Neural cell (in vitro differentiated cells): ENCODE measurements around the gene ALDH1A3. TPM values are rescaled to one million over a fixed set of nuclear protein-coding genes. Genes with fewer than 3 reads are reported as not detected.

Experiments used
- H2AFZ ChIP-seq: fragments of 200-600, 300-800 bp; sonication (generic), shearing (Covaris generic); 2 replicates; pipeline ENCODE4 v1.6.0; 2014; ENCODE audit warnings: low read depth, mild to moderate bottlenecking, antibody characterized with exemption, low read length, moderate library complexity
- H3F3A ChIP-seq: fragments of 200-600 bp; shearing (Covaris generic); 2 replicates; pipeline ENCODE4 v1.6.1; 2016; ENCODE audit warnings: mild to moderate bottlenecking, moderate library complexity, mixed read lengths, antibody characterized with exemption, low read length; ENCODE audit not compliant: insufficient read depth, poor library complexity, severe bottlenecking
- H3K27ac ChIP-seq: fragments of 200-600, 300-800 bp; sonication (generic), shearing (Covaris generic); 2 replicates; pipeline ENCODE4 v1.5.1; 2014; ENCODE audit warnings: mild to moderate bottlenecking, low read length, moderate library complexity
- H3K27me3 ChIP-seq: fragments of 300-800, 200-600 bp; sonication (generic), shearing (Covaris generic); 2 replicates; pipeline ENCODE4 v1.6.0; 2014; ENCODE audit warnings: mild to moderate bottlenecking, low read depth, low read length, moderate library complexity; ENCODE audit not compliant: insufficient read depth
- H3K36me3 ChIP-seq: fragments of 300-800, 200-600 bp; sonication (generic), shearing (Covaris generic); 2 replicates; pipeline ENCODE4 v1.5.1; 2014; ENCODE audit warnings: mild to moderate bottlenecking, antibody characterized with exemption, low read length, moderate library complexity; ENCODE audit not compliant: insufficient read depth
- H3K4me2 ChIP-seq: fragments of 300-800, 200-600 bp; sonication (generic), shearing (Covaris generic); 2 replicates; pipeline ENCODE4 v1.6.0; 2014; ENCODE audit warnings: mild to moderate bottlenecking, low read length
- H3K4me3 ChIP-seq: fragments of 300-800, 200-600 bp; sonication (generic), shearing (Covaris generic); 2 replicates; pipeline ENCODE4 v1.5.1; 2014; ENCODE audit warnings: mild to moderate bottlenecking, low read length, moderate library complexity
- H3K79me2 ChIP-seq: fragments of 200-600 bp; shearing (Covaris generic); replicated peaks from 2 replicates; pipeline ENCODE4 v1.6.0; 2014; ENCODE audit warnings: mild to moderate bottlenecking, low read length, moderate library complexity; ENCODE audit not compliant: insufficient read depth
- H3K9ac ChIP-seq: fragments of 300-800, 200-600 bp; sonication (generic), shearing (Covaris generic); 2 replicates; pipeline ENCODE4 v1.6.1; 2016; ENCODE audit warnings: mild to moderate bottlenecking, low read length, mixed read lengths
- H3K9me2 ChIP-seq: fragments of 200-600 bp; shearing (Covaris generic); 2 replicates; pipeline ENCODE4 v1.6.1; 2016; ENCODE audit warnings: mild to moderate bottlenecking, low read length, mixed read lengths; ENCODE audit not compliant: insufficient read depth
- H3K9me3 ChIP-seq: fragments of 200-600, 300-800 bp; sonication (generic), shearing (Covaris generic); 2 replicates; pipeline ENCODE4 v1.6.1; 2016; ENCODE audit warnings: mild to moderate bottlenecking, mixed run types, low read length, moderate library complexity, mixed read lengths
- H4K20me1 ChIP-seq: fragments of 200-600 bp; shearing (Covaris generic); 2 replicates; pipeline ENCODE4 v1.6.1; 2016; ENCODE audit warnings: mild to moderate bottlenecking, mixed run types; ENCODE audit not compliant: insufficient read depth
- CTCF ChIP-seq: fragments of 450-650 bp; IDR thresholded peaks from 2 replicates; pipeline ENCODE4 v1.5.1; 2014; ENCODE audit warnings: antibody characterized with exemption, mild to moderate bottlenecking, moderate library complexity; ENCODE audit not compliant: poor library complexity, severe bottlenecking
- EP300 ChIP-seq: fragments of 450-650 bp; conservative IDR thresholded peaks from 2 replicates; pipeline ENCODE4 v1.6.1; 2014; ENCODE audit warnings: antibody characterized with exemption, mild to moderate bottlenecking, moderate library complexity; ENCODE audit not compliant: poor library complexity, severe bottlenecking
- EZH2 ChIP-seq: fragments of 200-600, 300-800 bp; shearing (Covaris generic), sonication (generic); IDR thresholded peaks from 2 replicates; pipeline ENCODE4 v1.6.1; 2014; ENCODE audit warnings: antibody characterized with exemption, low read length, borderline replicate concordance, mild to moderate bottlenecking; ENCODE audit not compliant: insufficient read depth, poor library complexity, severe bottlenecking
- MXI1 ChIP-seq: fragments of 450-650 bp; conservative IDR thresholded peaks from 2 replicates; pipeline ENCODE4 v1.6.1; 2014; ENCODE audit warnings: antibody characterized with exemption, mild to moderate bottlenecking; ENCODE audit not compliant: poor library complexity, severe bottlenecking
- POLR2AphosphoS5 ChIP-seq: IDR thresholded peaks from 2 replicates; pipeline ENCODE4 v1.6.1; 2012
- RAD21 ChIP-seq: fragments of 450-650 bp; conservative IDR thresholded peaks from 2 replicates; pipeline ENCODE4 v1.6.1; 2014; ENCODE audit warnings: antibody characterized with exemption, mild to moderate bottlenecking, moderate library complexity
- REST ChIP-seq: IDR thresholded peaks from 2 replicates; pipeline ENCODE4 v1.6.1; 2012; ENCODE audit warnings: borderline replicate concordance
- SMC3 ChIP-seq: fragments of 450-650 bp; conservative IDR thresholded peaks from 2 replicates; pipeline ENCODE4 v1.6.1; 2014; ENCODE audit warnings: antibody characterized with exemption, mild to moderate bottlenecking, moderate library complexity; ENCODE audit not compliant: poor library complexity
- TAF1 ChIP-seq: IDR thresholded peaks from 2 replicates; pipeline ENCODE4 v1.6.1; 2012; ENCODE audit warnings: low read depth
- polyA minus RNA-seq: library from RNA; depleted of rRNA, polyadenylated mRNA; stranded (reverse); fragments of >200 nt; gene quantifications from 2 replicates; pipeline ENCODE4 v1.2.3, GENCODE V29; 2014
- polyA plus RNA-seq: library from polyadenylated mRNA; depleted of rRNA; stranded (reverse); fragments of >200 nt; gene quantifications from 2 replicates; pipeline ENCODE4 v1.2.3, GENCODE V29; 2014

Gene ALDH1A3
- 0.06 and 0.12 TPM in 2 replicates for polyA plus RNA-seq
- not detected in 2 replicates for polyA minus RNA-seq

- Histone ChIP-seq H3F3A (no peaks in the 10 kb centered on the region), H3K27ac (no peak within 1 kb of the TSS), H3K9me2 (no peaks in the 10 kb centered on the region), H3K4me2 (peak within 1 kb of the TSS; percentile 24), H3K9me3 (no peaks in the 10 kb centered on the region), H2AFZ (no peak within 1 kb of the TSS), H3K9ac (no peak within 1 kb of the TSS), H3K36me3 (no peaks in the 10 kb centered on the region), H4K20me1 (no peaks in the 10 kb centered on the region), H3K4me3 (peak within 1 kb of the TSS; percentile 61), H3K27me3 (peaks cover 70% of the 10 kb centered on the region), H3K79me2 (no peaks in the 10 kb centered on the region)
- TF ChIP-seq CTCF: no peak
- TF ChIP-seq MXI1: no peak
- TF ChIP-seq POLR2AphosphoS5: no peak
- no peak for TF ChIP-seq REST
- no peak for TF ChIP-seq TAF1
- TF ChIP-seq SMC3: no peak
- TF ChIP-seq RAD21: no peak
- no peak for TF ChIP-seq EZH2
- no peak for TF ChIP-seq EP300
Measured at GRCh38 chr15:100879464-100880138, at the start of gene ALDH1A3. ALDH1A3 (plus strand) TSS chr15:100879831; CDS start chr15:100879908, 77 bp downstream.

GRCh38 chr15:100831467-100831866 lies 48.2 kb upstream of the ALDH1A3 start:
- Histone ChIP-seq H2AFZ (no peak overlapping the region), H3K9me3 (no peaks in the 10 kb centered on the region), H3K27ac (no peak overlapping the region)

More at GRCh38 chr15:100831467-100831866, 48.2 kb upstream of the ALDH1A3 start:
- TF ChIP-seq EZH2 (no peak), EP300 (no peak), MXI1 (no peak), SMC3 (no peak), POLR2AphosphoS5 (no peak), TAF1 (no peak), REST (no peak), CTCF (no peak), RAD21 (no peak)
- Histone ChIP-seq H3K4me2 (no peak overlapping the region), H4K20me1 (no peaks in the 10 kb centered on the region), H3K9me2 (no peaks in the 10 kb centered on the region), H3F3A (no peaks in the 10 kb centered on the region), H3K36me3 (no peaks in the 10 kb centered on the region), H3K4me3 (no peak overlapping the region), H3K79me2 (no peaks in the 10 kb centered on the region), H3K27me3 (no peaks in the 10 kb centered on the region), H3K9ac (no peak overlapping the region)
